Activated T-cell treated with anti-CD3 and anti-CD28 coated beads, Interleukin-2, amount 50 U/mL, for 4 hours (primary cell): Measurements from ENCODE around the gene MOB3B. TPM values are rescaled to one million over a fixed set of nuclear protein-coding genes. Genes with fewer than 3 reads are reported as not detected.

ENCODE experiments used
- ATAC-seq, 2 donors: fragments of 200-7000 bp; cut with Tn5 transposase; one replicate each; pipeline ENCODE4 v1.10.0; 2021
- DNase-seq: peaks from one replicate; pipeline ENCODE4 v3.0.0-alpha.2; 2020
- H3K27me3 Mint-ChIP-seq: one replicate; pipeline ENCODE4 v1.8.0; 2021; ENCODE audit warnings: low read depth, mixed read lengths
- H3K36me3 Mint-ChIP-seq: one replicate; pipeline ENCODE4 v1.8.0; 2022; ENCODE audit warnings: mixed read lengths; ENCODE audit not compliant: insufficient read depth
- H3K4me1 Mint-ChIP-seq: one replicate; pipeline ENCODE4 v1.8.0; 2021; ENCODE audit warnings: low read depth, mixed read lengths
- H3K4me3 Mint-ChIP-seq: one replicate; pipeline ENCODE4 v1.8.0; 2021; ENCODE audit warnings: mild to moderate bottlenecking, moderate library complexity, mixed read lengths
- H3K9me3 Mint-ChIP-seq: one replicate; pipeline ENCODE4 v1.8.0; 2021; ENCODE audit warnings: mixed read lengths
- total RNA-seq, 3 donors: library from RNA; stranded (reverse); gene quantifications; one replicate each; pipeline ENCODE4 v1.2.1, GENCODE V29; 2021

The MOB3B gene
- total RNA-seq, 3 donors from 2014 or later = 0.45 to 0.96 (median 0.57) TPM

GRCh38 chr9:27373851-27374250, 155.8 kb downstream of the MOB3B start:
- no peak overlapping the region for H3K4me3 Mint-ChIP-seq
- no peaks in the 10 kb centered on the region for H3K9me3 Mint-ChIP-seq
- no peaks in the 10 kb centered on the region for H3K36me3 Mint-ChIP-seq
- no peaks in the 10 kb centered on the region for H3K27me3 Mint-ChIP-seq
- H3K4me1 Mint-ChIP-seq = no peaks in the 10 kb centered on the region
- ATAC-seq (no peak), DNase-seq (no peak)

GRCh38 chr9:27372615-27373014, 157.0 kb downstream of the MOB3B start:
- no peak for DNase-seq
- Mint-ChIP-seq H3K27me3 (no peaks in the 10 kb centered on the region), H3K4me1 (peaks cover 4% of the 10 kb centered on the region), H3K36me3 (no peaks in the 10 kb centered on the region), H3K9me3 (no peaks in the 10 kb centered on the region), H3K4me3 (no peak overlapping the region)
- ATAC-seq = no peak

- no peaks in the 10 kb centered on the region for H3K27me3 Mint-ChIP-seq
- no peaks in the 10 kb centered on the region for H3K36me3 Mint-ChIP-seq
- ATAC-seq (no peak), DNase-seq (no peak)
- no peaks in the 10 kb centered on the region for H3K9me3 Mint-ChIP-seq
- no peak overlapping the region for H3K4me3 Mint-ChIP-seq
- H3K4me1 Mint-ChIP-seq = peaks cover 15% of the 10 kb centered on the region
These were observed 158.2 kb downstream of the MOB3B start for GRCh38 chr9:27371382-27371781.

- DNase-seq (no peak), ATAC-seq (no peak)
- H3K9me3 Mint-ChIP-seq = no peaks in the 10 kb centered on the region
- H3K4me1 Mint-ChIP-seq = peaks cover 27% of the 10 kb centered on the region
- H3K36me3 Mint-ChIP-seq = no peaks in the 10 kb centered on the region
- no peak overlapping the region for H3K4me3 Mint-ChIP-seq
- no peaks in the 10 kb centered on the region for H3K27me3 Mint-ChIP-seq
These were observed 160.0 kb downstream of the MOB3B start for GRCh38 chr9:27369591-27369990.

DNA sequence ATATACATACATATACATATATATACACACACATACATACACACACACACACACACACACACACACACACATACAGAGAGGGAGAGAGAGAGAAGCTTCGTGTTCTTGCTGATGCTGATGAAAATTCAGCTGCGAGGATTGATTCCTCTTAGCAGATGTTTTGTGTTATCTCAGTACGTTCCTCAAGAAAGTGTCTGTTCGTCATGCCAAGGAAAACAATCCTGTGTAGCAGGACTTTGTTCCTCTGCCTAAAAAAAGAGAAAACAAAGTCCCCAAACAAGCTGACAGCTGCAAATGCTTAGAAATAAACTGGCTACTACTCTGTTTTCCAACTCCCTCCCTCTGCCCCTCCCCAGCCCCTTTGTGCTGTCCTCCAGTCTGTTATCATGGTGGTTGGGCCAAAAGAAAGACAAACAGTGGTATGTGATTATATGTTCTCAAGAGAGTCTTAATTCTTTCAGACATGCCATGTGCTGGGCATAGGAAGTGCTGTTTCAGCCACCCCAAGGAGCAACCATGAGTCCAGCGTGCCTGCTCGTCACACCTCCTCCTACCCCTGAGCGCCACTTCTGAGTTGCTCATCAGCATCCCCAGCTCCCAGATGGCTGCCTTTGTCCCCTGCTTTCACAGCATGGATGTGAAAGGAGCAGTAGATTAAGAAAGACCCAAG, 161.2 kb downstream of the MOB3B start:
- peaks cover 27% of the 10 kb centered on the region for H3K4me1 Mint-ChIP-seq
- H3K9me3 Mint-ChIP-seq = no peaks in the 10 kb centered on the region
- ATAC-seq (no peak), DNase-seq (no peak)
- no peaks in the 10 kb centered on the region for H3K36me3 Mint-ChIP-seq
- H3K27me3 Mint-ChIP-seq = no peaks in the 10 kb centered on the region
- H3K4me3 Mint-ChIP-seq = no peak overlapping the region

DNA sequence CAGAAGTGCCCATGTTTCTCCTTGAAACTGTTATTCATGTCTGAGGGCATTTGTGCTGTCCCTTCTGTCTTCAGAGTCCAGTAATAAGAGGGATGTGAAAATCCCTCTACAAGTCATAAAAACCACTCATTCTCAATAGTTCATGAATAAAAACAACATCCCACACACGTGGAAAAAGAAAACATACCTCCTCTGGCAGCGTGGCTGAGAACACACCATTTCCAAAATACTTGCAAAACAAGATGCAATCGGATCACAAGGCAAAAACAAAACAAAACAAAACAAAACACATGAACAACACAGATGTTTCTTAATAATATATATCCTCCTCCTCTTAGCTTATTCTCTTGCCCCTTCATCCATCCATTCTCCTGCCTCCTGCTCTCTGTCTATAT, 161.7 kb downstream of the MOB3B start:
- Mint-ChIP-seq H3K4me1 (peaks cover 27% of the 10 kb centered on the region), H3K36me3 (no peaks in the 10 kb centered on the region), H3K27me3 (no peaks in the 10 kb centered on the region), H3K4me3 (no peak overlapping the region), H3K9me3 (no peaks in the 10 kb centered on the region)
- DNase-seq (no peak), ATAC-seq (no peak)

- DNase-seq (no peak), ATAC-seq (peak in 1 of 2 donors; percentile 8)
- Mint-ChIP-seq H3K4me1 (peaks cover 27% of the 10 kb centered on the region), H3K27me3 (no peaks in the 10 kb centered on the region), H3K9me3 (no peaks in the 10 kb centered on the region), H3K36me3 (no peaks in the 10 kb centered on the region), H3K4me3 (no peak overlapping the region)
These were observed 162.3 kb downstream of the MOB3B start for GRCh38 chr9:27367175-27367798.

DNA sequence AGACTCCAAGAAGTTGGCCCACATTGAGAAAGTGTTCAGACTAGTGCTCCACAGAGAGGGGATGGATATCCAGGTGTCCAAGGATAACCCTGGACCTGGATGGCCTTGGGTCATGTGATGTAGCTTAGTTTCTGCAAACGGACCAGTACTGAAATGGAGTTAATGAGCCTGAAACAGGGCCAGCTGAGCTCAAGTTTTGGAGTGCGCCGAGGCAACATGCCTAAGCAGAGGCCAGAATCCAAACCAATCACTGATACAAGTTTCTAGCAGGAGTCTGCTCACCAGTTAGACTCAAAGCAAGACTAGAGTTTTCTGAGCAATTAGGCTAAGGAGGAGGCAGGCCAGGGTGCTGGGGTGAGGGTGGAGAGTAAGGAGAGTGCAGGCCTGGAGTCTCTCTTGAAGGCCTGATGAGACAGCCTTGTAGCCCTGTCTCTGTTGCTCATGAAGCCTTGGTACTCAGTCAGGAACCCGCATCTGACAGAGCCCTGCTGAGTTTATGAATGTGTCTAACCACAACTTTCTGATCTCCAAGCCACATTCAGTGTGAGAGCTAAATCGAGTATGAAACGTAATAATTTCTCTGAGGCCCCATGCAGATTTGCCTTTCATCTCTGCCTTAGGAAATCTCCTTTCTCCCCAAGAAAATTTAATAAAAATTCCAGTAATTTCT, 163.8 kb downstream of the MOB3B start:
- peaks cover 27% of the 10 kb centered on the region for H3K4me1 Mint-ChIP-seq
- ATAC-seq = peak; percentile 97 to 100
- no peaks in the 10 kb centered on the region for H3K27me3 Mint-ChIP-seq
- H3K36me3 Mint-ChIP-seq = no peaks in the 10 kb centered on the region
- H3K4me3 Mint-ChIP-seq = no peak overlapping the region
- H3K9me3 Mint-ChIP-seq = no peaks in the 10 kb centered on the region
- DNase-seq = no peak

DNA sequence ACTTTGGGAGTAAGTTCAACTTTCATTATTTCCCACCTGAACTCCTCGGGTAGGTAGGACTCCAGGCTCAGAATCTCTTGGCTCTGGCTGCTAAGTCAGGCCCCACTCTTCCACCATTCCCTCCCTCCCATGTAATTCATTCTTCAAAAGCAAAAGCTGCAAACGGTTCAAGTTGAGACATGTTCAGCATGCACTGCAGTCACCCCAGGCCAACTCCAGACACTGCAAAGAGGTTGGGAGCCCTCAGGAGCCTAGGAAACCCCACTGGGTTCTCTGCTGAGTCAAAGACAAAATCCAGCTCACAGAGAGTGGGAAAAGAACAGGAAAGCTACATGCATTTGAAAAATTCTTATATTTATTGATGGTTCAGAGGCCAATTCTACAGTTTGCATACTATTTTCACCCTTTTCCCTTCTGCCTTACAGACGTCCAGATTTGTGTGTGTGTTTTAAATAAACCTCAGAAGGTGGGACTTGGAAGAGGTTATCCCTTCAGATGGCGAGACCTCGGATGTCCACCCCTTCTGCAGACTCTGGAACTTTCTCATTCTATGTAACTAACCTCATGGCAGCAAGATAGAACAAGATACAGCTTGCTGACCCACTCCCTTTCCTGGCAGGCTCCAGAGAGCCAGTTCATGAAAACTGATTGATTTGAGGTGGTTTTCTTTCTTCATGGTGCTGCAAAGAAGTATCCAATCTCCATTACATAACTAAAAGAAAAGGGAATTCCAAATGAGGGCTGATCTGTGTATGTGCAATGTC, 167.0 kb downstream of the MOB3B start:
- no peaks in the 10 kb centered on the region for H3K36me3 Mint-ChIP-seq
- no peaks in the 10 kb centered on the region for H3K27me3 Mint-ChIP-seq
- H3K4me1 Mint-ChIP-seq = peaks cover 23% of the 10 kb centered on the region

GRCh38 chr9:27361492-27361891, 168.1 kb downstream of the MOB3B start:
- H3K27me3 Mint-ChIP-seq = no peaks in the 10 kb centered on the region
- no peak overlapping the region for H3K4me3 Mint-ChIP-seq
- H3K36me3 Mint-ChIP-seq = no peaks in the 10 kb centered on the region
- no peak for ATAC-seq
- H3K9me3 Mint-ChIP-seq = no peaks in the 10 kb centered on the region
- no peak for DNase-seq
- H3K4me1 Mint-ChIP-seq = peaks cover 13% of the 10 kb centered on the region

More for the DNA sequence above, 167.0 kb downstream of the MOB3B start:
- Mint-ChIP-seq H3K4me3 (no peak overlapping the region), H3K9me3 (no peaks in the 10 kb centered on the region)
- ATAC-seq = no peak
- DNase-seq = no peak

GRCh38 chr9:27359763-27360162, 169.9 kb downstream of the MOB3B start:
- Mint-ChIP-seq H3K4me1 (no peaks in the 10 kb centered on the region), H3K36me3 (no peaks in the 10 kb centered on the region), H3K4me3 (no peak overlapping the region), H3K27me3 (no peaks in the 10 kb centered on the region), H3K9me3 (no peaks in the 10 kb centered on the region)
- ATAC-seq = no peak
- DNase-seq = no peak

GRCh38 chr9:27358007-27358406, 171.6 kb downstream of the MOB3B start:
- ATAC-seq (no peak), DNase-seq (no peak)
- Mint-ChIP-seq H3K9me3 (no peaks in the 10 kb centered on the region), H3K4me3 (no peak overlapping the region), H3K36me3 (no peaks in the 10 kb centered on the region), H3K27me3 (no peaks in the 10 kb centered on the region), H3K4me1 (peaks cover 4% of the 10 kb centered on the region)

DNA sequence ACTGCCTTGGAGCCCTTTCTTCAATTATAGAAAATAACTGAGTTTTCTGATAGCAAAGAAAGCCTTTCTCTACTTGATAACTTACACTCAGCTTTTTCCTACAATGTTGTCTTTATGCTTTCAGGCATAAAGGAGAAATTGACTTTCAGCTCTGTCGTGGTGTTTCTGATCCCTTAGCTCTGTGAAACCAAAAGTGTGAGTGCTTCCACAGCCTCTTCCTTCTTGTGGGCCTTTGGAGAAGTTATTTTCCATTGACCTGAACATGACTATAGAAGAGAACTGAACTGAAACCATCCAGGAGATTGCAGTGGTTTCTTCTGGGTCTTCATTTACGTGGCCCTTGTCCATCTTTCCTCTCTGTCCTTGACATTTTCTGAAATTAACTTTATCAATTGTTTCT, 173.2 kb downstream of the MOB3B start:
- Mint-ChIP-seq H3K4me3 (no peak overlapping the region), H3K9me3 (no peaks in the 10 kb centered on the region), H3K27me3 (no peaks in the 10 kb centered on the region), H3K36me3 (no peaks in the 10 kb centered on the region), H3K4me1 (peaks cover 16% of the 10 kb centered on the region)
- ATAC-seq = no peak
- no peak for DNase-seq

DNA sequence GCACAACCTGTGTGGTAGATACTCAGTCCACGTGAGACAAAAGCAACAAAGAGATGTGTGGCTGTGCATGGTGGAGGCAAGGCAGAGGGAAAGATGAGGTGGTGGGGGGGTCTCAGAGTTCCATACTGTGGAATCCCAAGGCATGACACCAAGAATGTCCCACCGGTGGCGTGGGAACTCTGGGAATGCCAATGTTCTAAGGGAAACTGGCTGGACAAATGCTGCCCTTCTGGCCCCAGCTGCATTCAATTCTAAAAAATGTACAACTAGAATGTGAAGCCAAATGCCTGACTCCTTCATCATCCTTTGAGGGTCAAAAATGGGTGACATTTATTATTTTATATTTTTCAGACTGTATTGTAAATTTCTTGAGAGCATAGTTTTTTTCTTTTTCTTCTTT, 174.4 kb downstream of the MOB3B start:
- no peaks in the 10 kb centered on the region for H3K27me3 Mint-ChIP-seq
- H3K9me3 Mint-ChIP-seq = no peaks in the 10 kb centered on the region
- H3K4me1 Mint-ChIP-seq = peaks cover 16% of the 10 kb centered on the region
- H3K36me3 Mint-ChIP-seq = no peaks in the 10 kb centered on the region
- ATAC-seq (no peak), DNase-seq (no peak)
- H3K4me3 Mint-ChIP-seq = no peak overlapping the region
